NCI-H146 treated with DMSO at 0.1 percent for 48 hours (cell line): Measurements from ENCODE around the gene VPS18.

Source experiments
- DNase-seq: peaks from one replicate; lab custom pipeline; 2025; ENCODE audit not compliant: unreplicated experiment; lab: John Stamatoyannopoulos, UW

The VPS18 gene

DNA sequence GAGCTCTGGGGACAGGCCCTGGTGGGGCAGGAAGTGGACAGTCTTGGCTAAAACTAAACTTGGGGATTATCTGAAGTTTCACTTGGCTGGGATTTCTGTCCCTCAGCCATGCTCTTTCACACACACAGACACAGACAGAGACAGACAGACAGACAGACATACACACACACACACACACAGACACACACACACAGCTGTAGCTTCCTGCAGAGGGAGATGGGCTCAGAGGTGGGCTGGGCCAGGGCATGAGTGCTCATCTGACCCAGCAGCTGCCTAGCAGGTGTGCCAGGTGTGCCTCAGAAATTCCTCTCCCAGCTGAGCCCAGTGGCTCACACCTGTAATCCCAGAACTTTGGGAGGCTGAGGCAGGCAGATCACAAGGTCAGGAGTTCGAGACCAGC lies 23.5 kb upstream of the VPS18 start:
- DNase-seq: no peak

- DNase-seq: no peak
Measured at GRCh38 chr15:40871749-40872617, 22.3 kb upstream of the VPS18 start.

DNA sequence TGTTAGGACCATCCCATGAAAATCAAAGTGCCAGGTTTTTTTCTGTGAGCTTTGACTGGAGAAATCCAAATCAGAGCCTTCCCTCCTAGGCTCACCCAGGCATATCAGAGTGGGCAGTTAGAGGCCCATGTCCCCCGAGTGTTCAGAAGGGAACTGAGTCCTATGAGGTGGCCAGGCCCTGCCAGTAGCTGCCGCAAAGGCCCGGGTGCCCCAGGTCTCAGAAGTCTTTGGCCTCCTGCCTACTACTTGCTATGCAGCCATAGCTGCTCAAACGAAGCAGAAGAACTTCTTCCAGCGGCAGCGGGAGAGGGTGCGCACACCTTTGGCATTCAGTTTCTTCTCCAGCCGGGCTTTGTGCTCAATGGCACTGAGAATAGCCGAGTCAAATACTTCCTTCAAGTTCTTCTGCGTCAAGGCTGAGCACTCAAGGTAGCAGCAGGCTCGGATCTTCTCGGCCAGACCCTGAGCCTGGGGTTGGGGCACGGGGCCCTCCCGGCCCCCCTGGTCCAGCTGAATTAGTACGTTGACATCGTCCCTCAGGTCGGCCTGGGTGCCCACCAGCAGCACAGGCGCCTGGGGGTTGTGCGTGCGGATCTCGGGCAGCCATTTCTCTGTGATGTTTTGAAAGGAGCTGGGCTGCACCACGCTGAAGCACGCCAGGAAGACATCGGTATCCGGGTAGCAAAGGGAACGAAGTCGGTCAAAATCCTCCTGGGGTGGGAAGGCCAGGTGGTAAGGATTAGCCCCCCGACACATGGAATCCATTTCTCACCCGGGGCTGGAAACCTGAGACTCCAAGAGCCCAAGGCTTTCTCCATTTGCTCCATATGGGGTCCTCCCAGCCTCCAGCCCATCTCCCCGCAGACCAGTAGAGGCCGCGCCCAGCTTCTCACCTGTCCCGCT lies 21.2 kb upstream of the VPS18 start:
- DNase-seq: no peak

- DNase-seq: peak; percentile 54
Measured at GRCh38 chr15:40873694-40874561, 20.3 kb upstream of the VPS18 start, which contains the start of gene RHOV. Gene RHOV, minus strand, starts transcription at chr15:40874234. Its CDS starts 95 bp downstream, at chr15:40874139.

GRCh38 chr15:40875991-40876730 lies 18.1 kb upstream of the VPS18 start:
- no peak for DNase-seq

- DNase-seq: no peak
Measured at GRCh38 chr15:40877694-40878093, 16.6 kb upstream of the VPS18 start.

DNA sequence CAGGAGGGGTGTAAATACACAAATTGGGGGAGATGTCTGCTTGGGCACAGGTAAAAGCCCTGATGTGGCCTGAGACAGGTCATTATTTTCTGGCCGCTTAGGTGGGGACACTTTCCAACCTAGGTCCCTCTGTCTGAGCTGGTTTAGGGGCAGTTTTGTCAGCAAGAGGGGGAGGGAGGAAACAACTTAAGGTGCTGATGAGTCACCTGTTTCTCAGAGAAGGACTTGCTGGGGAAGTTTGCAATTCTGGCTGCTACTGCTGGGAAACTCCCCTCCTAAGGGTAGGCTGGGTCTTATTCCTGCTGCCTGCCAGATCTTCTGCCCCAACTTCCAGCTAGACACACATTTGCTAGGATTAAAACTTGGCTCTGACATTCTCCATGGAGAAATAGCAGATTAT lies 15.5 kb upstream of the VPS18 start:
- no peak for DNase-seq

DNA sequence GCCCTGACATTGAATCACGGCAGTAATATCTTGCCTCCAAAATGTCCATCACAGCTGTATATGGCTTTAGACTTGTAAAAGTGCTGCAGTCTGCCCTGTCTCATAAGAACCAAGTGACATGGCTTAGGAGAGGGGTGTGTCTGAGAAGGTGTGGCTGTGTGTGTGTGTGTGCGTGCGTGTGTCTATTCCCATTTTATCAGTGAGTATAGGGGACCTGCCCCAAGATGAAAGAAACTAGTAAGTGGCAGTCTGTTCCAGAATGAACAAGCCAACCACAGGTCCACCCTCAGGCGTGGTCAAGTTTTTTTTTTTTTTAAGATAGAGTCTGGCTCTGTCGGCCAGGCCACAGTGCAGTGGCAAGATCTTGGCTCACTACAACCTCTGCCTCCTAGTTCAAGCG lies 14.6 kb upstream of the VPS18 start:
- no peak for DNase-seq

DNA sequence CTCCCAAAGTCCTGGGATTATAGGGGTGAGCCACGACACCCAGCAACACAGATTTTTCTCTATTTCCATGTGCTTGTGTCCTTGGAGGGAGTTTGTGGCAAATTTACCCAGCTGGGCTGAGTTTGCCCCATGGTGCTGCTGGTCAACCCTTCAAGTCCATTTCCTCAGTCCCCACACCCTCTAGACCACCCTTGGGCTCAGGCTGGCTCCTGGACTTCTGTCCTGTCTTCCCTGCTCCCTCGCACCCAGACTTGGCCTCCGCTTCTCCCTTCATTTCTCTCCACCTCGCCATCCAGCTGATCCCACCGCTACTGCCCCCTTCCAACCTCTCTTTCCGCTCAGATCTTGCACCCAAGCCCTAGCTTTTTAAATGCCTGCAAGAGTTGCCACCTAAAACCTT lies 12.9 kb upstream of the VPS18 start:
- no peak for DNase-seq

DNA sequence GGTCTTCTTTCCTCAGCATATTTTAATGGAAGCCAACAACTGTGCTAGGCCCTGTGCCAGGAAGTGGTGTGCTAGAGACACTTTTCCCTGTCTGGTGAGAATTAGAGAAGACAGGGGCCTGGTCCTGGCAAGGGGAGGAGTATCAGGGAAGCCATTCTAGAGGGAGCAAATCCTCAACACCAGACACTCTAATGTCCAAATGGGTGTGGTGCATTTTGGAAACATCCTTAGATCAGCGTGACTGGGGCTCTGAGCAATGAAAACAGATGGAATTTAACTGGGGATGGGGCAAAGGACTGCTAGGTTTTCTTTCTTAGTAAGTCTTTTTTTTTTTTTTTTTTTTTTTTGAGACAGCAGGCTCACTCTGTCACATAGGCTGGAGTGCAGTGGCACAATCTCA lies 7.7 kb upstream of the VPS18 start:
- DNase-seq: no peak

- DNase-seq: no peak
Measured at GRCh38 chr15:40889112-40889511, 5.1 kb upstream of the VPS18 start.

DNA sequence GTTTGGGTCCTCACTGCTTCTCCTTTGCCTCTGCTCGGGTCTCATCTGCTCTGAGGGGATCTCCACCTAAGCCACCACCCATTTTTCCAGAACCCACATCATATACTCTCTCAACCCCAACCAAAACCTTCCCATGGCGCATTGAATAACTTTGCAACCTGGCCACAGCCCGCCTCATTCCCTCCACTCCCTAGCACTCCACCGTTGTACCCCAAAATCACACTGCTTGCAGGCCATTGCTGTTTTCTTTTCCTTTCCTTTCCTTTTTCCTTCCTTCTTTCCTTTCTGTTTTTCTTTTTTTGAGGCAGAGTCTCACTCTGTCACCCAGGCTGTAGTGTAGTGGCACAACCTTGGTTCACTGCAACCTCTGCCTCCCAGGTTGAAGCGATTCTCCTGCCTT lies 3.1 kb upstream of the VPS18 start:
- no peak for DNase-seq

- DNase-seq: peak; percentile 46
Measured at GRCh38 chr15:40891810-40892446, 2.3 kb upstream of the VPS18 start.

DNA sequence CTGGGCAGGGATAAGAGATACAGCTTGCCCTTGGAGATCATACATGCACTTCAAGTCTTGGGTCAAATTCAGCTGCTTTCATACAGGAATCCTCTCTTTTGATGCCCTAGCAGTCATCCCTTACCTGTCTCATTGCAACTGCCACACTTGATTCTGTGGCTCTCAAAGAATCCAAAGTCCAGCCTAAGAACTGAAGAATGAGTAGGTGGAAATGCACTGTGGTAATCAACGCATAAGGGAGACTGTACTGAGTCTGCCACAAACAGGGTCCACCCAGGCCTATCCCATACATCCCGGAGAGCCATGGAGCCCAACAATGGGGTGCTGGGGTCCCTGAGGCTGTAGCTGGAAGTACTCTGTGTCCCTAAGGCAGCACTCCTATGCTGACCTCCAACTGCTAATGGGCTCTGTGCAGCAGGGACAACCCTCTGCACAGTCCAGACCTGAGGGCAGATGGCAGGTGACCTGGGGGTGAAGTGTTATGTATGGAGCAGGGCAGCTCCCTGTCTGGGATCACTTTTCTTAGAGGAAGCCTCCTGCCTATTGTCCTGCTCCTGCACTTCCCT lies 1.7 kb upstream of the VPS18 start:
- DNase-seq: no peak

- DNase-seq: no peak
Measured at GRCh38 chr15:40893019-40893670, 1.1 kb upstream of the VPS18 start.

- DNase-seq: no peak
Measured at GRCh38 chr15:40894681-40895448, 615 bp downstream of the VPS18 start.

DNA sequence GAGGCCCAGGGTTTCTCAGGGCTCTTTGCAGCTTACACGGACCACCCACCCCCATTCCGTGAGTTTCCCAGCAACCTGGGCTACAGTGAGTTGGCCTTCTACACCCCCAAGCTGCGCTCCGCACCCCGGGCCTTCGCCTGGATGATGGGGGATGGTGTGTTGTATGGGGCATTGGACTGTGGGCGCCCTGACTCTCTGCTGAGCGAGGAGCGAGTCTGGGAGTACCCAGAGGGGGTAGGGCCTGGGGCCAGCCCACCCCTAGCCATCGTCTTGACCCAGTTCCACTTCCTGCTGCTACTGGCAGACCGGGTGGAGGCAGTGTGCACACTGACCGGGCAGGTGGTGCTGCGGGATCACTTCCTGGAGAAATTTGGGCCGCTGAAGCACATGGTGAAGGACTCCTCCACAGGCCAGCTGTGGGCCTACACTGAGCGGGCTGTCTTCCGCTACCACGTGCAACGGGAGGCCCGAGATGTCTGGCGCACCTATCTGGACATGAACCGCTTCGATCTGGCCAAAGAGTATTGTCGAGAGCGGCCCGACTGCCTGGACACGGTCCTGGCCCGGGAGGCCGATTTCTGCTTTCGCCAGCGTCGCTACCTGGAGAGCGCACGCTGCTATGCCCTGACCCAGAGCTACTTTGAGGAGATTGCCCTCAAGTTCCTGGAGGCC lies 5.4 kb downstream of the VPS18 start:
- no peak for DNase-seq
